Fibroblast of skin of right biceps (primary cell): ENCODE data around the gene SLC38A7.

ENCODE experiments used
- DNase-seq: peaks from one replicate; pipeline ENCODE4 v3.0.0-alpha.2; 2013

The SLC38A7 gene, protein sequence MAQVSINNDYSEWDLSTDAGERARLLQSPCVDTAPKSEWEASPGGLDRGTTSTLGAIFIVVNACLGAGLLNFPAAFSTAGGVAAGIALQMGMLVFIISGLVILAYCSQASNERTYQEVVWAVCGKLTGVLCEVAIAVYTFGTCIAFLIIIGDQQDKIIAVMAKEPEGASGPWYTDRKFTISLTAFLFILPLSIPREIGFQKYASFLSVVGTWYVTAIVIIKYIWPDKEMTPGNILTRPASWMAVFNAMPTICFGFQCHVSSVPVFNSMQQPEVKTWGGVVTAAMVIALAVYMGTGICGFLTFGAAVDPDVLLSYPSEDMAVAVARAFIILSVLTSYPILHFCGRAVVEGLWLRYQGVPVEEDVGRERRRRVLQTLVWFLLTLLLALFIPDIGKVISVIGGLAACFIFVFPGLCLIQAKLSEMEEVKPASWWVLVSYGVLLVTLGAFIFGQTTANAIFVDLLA

DNA sequence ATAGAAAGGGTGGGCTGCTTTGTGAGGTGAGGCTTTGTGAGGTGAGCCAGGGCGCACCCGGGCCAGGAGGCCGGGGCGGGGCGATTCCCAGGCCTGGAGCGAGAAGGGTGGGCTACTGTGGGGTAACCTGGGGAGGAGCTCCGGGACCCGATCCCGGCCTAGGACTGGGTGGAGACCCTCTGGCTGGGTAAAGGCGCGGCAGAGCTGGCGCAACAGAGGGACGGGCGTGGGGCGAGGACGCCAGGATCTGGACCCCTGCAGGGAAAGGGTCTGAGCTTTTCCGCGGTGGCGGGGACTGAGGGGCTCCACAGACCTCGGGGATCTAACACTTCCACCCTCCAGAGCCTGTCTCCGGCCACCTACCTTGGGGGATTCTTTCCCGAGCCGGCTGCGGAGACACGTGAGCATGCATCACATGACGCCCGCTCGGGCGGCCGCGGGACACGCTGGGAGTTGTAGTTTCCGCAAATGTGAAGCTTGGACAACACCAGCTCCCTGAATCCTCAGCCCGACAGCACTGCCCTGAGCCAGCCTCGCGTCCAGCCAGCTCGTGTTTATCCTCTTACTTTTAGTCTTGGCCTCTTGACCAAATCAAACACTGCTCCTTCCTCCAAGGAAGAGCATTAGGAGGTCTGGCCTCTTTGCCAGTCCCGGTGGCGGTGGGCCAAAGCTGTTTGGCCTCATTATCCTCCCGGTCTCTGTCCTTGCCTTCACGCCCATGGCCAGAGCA, at the start of gene SLC38A7:
TSS of gene SLC38A7 (minus strand) at position 417 of the 730 bp plus-strand sequence. CDS start 4,644 bp downstream, outside the sequence.
- DNase-seq, result peak; percentile 82

- DNase-seq, result peak; percentile 84
Measured at GRCh38 chr16:58733671-58734458, 49.3 kb upstream of the SLC38A7 start, which contains the start of gene GOT2. Gene GOT2, minus strand, starts transcription at chr16:58734316. Its CDS starts 88 bp downstream, at chr16:58734228.

- no peak for DNase-seq
Measured at GRCh38 chr16:58733248-58733670, 48.7 kb upstream of the SLC38A7 start.

DNA sequence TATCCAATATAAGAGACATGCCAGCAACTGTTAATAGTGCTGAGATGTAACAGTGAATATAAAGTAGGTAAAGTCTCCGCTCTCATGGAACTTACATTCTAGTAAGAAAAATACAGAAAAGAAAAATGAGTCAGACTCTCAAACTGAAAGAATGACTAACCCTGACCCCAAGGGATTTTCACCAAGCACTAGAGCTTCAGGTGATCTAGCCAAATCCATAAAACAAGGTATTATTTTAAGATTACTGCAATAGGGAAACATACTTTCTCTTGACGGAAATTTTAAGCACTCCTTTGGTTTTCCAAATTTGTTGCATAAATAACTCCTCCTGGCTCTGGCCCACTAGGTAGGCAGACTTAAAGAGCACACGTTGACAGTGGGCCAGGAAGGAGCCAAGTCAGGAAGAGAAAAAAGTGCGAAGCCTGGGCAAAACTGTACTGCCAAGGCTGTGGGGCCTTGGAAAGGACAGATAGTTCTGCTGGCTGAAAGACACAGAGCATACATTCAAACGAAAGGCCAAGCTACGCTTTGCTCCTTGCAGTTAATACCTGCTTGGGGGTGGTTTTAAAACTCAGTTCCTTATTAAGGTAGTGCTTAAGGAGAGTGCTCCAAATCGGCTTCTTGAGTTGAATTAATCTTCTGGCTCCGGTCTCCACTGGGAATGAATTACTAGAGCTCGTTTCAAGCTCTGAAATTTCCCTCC, 48.1 kb upstream of the SLC38A7 start:
- peak; percentile 60 for DNase-seq

GRCh38 chr16:58730724-58731370, 46.3 kb upstream of the SLC38A7 start:
- no peak for DNase-seq

- no peak for DNase-seq
Measured at GRCh38 chr16:58727796-58728568, 43.4 kb upstream of the SLC38A7 start.

- no peak for DNase-seq
Measured at GRCh38 chr16:58727028-58727781, 42.6 kb upstream of the SLC38A7 start.

DNA sequence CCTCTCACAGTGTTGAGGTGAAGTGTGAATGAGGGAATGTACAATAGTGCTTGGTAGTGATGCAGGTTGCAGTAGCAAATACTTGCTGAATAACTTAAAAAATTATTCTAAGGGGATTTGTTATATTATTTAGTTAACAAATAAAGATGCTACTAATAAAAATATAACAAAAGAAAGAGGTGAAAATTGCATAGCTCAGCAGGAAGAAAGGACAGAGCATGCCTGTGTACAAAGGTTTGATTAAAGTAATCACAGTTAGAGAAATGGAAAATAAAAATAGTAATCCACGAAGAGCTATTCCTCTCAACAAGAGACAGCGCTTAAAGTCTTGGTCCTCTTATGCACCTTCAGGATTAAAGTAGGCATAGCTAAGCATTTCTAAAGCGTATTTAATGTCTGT, 38.5 kb upstream of the SLC38A7 start:
- no peak for DNase-seq

DNA sequence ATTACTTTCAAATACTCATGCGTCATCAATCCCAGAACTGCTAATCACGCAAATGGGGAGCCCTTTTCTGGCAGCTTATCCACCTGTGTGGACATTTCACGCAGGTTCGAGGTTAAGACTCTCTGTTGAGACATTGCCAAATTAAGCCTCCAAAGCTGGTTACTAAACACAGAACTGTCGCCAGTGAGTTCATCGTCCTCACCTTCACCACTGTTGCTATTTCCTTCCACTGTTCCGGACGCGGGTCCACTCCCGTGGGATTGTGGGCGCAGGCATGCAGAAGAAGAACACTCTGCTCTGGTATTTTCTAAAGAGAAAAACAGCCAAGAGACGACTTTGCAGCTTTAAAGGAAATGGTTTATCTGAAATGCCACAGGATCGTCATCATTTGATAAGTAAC, 33.4 kb upstream of the SLC38A7 start:
- DNase-seq, result no peak

DNA sequence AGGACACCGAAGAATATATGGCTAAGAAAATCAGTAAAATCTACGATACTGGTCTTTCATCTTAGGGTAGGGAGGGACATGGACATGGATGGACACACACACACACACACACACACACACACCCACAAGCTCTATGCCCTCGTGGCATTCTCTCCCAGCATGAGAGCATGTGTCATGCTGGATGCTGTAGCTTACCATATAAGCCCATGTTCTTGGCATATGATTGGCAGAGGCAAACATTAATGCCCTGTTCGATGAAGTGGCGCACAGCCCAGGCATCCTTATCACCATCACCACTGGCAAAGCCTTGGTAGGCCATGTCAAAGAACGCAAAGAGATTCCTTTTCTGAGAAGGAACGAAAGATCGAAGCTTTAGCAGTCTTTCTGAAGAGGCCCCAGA, 31.9 kb upstream of the SLC38A7 start:
- DNase-seq, result no peak

- no peak for DNase-seq
Measured at GRCh38 chr16:58713742-58714141, 29.2 kb upstream of the SLC38A7 start.

- DNase-seq, result no peak
Measured at GRCh38 chr16:58709333-58709732, 24.8 kb upstream of the SLC38A7 start.

- no peak for DNase-seq
Measured at GRCh38 chr16:58699151-58699550, 14.6 kb upstream of the SLC38A7 start.

DNA sequence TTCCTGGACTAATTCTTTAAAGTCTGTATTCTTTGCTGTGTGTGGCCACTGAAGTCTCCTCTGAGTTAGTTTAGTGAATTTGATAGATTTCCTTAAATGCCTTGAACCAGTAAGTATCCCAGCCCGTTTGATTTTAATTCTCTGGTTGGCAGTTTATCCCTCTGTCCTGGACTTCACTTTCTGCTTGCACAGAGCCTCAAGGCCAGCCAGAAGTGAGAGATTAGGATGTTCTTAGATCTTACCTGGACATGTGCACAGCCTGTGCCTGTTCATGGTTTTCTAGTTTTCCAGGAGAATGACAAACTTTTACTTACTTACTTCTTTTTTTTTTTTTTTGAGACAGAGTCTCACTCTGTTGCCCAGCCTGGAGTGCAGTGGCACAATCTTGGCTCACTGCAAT, 10.8 kb upstream of the SLC38A7 start:
- DNase-seq, result no peak

- DNase-seq, result no peak
Measured at GRCh38 chr16:58692450-58692849, 7.9 kb upstream of the SLC38A7 start.

DNA sequence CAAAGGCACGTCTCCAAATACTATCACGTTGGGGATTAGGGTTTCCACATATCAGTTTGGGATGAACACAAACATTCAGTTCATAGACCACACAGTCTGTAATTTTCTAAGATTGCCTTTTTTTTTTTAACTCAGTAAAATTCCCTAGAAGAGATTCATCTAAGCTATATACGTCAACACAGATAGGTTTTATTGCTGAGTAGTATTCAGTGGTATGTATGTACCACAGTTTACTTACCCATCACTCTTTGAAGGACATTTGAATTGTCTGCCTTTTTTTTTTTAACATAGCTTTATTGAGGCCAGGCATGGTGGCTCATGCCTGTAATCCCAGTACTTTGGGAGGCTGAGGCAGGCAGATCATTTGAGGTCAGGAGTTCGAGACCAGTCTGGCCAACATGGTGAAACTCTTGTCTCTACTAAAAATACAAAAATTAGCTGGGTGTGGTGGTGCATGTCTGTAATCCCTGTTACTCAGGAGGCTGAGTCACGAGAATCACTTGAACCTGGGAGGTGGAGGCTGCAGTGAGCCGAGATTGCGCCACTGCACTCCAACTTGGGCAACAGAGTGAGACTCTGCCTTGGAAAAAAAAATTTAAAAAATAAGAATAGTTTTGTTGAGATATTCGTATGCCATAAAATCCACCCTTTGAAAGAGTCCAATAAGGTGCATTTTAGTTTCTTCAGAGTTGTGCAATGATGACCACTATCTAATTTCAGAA, 2.6 kb upstream of the SLC38A7 start:
- peak; percentile 67 for DNase-seq

GRCh38 chr16:58685084-58685449, 497 bp upstream of the SLC38A7 start:
- DNase-seq, result no peak

- no peak for DNase-seq
Measured at GRCh38 chr16:58684001-58684353, 593 bp downstream of the SLC38A7 start.

GRCh38 chr16:58679763-58680162, 4.8 kb downstream of the SLC38A7 start:
- no peak for DNase-seq

DNA sequence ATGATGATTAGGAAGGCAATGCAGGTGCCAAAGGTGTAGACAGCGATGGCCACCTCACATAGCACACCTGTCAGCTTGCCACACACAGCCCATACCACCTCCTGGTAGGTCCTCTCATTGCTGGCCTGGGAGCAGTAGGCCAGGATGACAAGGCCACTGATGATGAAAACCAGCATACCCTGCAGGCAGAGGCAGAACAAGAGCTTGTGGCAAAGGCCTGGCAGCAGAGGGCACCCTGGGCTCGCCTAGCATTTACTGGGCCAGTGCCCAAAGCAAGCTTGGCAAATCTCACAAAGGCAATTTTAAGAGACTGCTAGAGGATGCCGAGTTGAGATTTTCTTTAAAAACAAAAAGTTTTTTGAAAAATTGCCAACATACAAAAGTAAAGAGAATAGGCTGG, 5.9 kb downstream of the SLC38A7 start:
- no peak for DNase-seq
